Measurements from ENCODE around the gene HLA-DMB.

DNA sequence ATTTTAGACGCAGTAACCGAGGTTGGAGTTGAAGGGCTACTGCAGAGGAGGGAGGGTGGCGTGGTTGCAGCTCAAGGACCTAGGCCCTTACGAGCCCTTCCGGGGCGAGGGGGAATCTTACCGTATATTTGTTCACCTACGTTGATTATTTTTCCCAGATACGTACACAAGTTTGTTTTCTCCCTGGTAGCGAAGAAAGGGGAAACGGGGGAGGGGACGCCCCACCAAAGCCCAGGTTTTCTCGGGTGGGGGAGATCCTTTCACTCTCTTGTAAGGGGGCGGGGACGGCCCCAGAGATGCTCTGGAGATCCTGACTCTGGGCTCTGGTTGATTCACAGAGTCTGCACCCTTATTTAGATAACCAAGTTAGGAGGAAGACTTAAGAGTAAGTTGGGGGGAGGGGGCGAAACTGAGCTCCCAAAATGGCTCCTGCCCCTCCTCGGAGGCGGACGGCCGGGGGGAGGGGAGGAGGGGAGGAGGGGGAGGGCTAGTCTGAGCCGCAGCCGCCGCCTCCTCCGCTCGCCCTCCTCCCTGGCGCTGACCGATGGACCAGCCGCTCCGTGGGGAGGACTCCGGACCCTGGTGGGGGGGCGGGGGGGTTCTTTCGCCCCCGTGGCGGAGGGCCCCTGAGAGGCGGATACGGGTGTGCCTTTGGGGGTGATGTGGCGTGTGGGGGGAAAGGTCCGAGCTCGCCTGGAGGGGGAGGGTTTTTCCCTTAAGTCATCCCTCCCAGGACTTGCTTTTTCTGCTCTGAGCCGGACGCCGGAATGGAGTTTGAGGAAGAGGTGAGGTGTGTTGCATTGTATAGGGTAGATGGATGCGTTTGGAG lies 29.8 kb upstream of the HLA-DMB start:
- TF ChIP-seq CTCF (IDR thresholded peaks at IDR 0.05) (no peak), POLR2A (IDR thresholded peaks at IDR 0.05) (no peak), POLR2AphosphoS5 (IDR thresholded peaks at IDR 0.05) (no peak)
